Measurements from ENCODE around the gene RNF4. TPM values are rescaled to one million over a fixed set of nuclear protein-coding genes. Genes with fewer than 3 reads are reported as not detected.
A peak's percentile ranks its signal among the peaks of the same experiment; 100 is the strongest.
"Not testable (repeated sequence)": the region's sequence is repeated elsewhere in the genome, so short reads cannot be mapped to it uniquely, and the experiment has no call there.

Gene RNF4
- total RNA-seq, 2 experiments from 2014 or later, result 106 to 113 TPM

- Mint-ChIP-seq H3K4me1 (peaks cover 19% of the 10 kb centered on the region), H3K27ac (peak overlapping the region; percentile 87), H3K27me3 (no peaks in the 10 kb centered on the region), H3K36me3 (ENCODE audit: low read depth) (peaks cover 7% of the 10 kb centered on the region), H3K4me3 (peak overlapping the region; percentile 85), H3K9me3 (no peaks in the 10 kb centered on the region)
- POLR2A ChIA-PET, result interaction anchor here (0.6 to 4.1 kb wide), 15 partner anchors 14 to 682 kb away, joined by 3 to 55 read pairs (median 4); partner anchors contain the start of genes RNF4 and TNIP2
- CTCF ChIA-PET, result interaction anchor here (1.6 kb wide), 1 partner anchor 417 kb away, joined by 5 read pairs; no protein-coding TSS in a partner anchor
- peak; percentile 57 for DNase-seq
Measured at GRCh38 chr4:2537011-2537830, 68.3 kb downstream of the RNF4 start.

- DNase-seq, H3K4me3 Mint-ChIP-seq, H3K27ac Mint-ChIP-seq, H3K27me3 Mint-ChIP-seq, CTCF ChIA-PET, H3K9me3 Mint-ChIP-seq: not testable (repeated sequence)
- H3K4me1 Mint-ChIP-seq, result peaks cover 17% of the 10 kb centered on the region
- H3K36me3 Mint-ChIP-seq (ENCODE audit: low read depth), result peaks cover 17% of the 10 kb centered on the region
- POLR2A ChIA-PET, result interaction anchor here (1.2 kb wide), 2 partner anchors 17 to 76 kb away, joined by 3 read pairs; no protein-coding TSS in a partner anchor
Measured at GRCh38 chr4:2543580-2544191, 74.8 kb downstream of the RNF4 start.

- H3K9me3 Mint-ChIP-seq, result no peaks in the 10 kb centered on the region
- ChIA-PET POLR2A (no interaction called here), CTCF (no interaction called here)
- H3K27ac Mint-ChIP-seq, result no peak overlapping the region
- no peaks in the 10 kb centered on the region for H3K27me3 Mint-ChIP-seq
- no peak overlapping the region for H3K4me3 Mint-ChIP-seq
- no peak for DNase-seq
- peaks cover 9% of the 10 kb centered on the region for H3K4me1 Mint-ChIP-seq
- H3K36me3 Mint-ChIP-seq (ENCODE audit: low read depth), result peaks cover 14% of the 10 kb centered on the region
Measured at GRCh38 chr4:2545321-2546013, 76.6 kb downstream of the RNF4 start.

GRCh38 chr4:2546286-2546823, 77.4 kb downstream of the RNF4 start:
- ChIA-PET POLR2A (no interaction called here), CTCF (no interaction called here)
- Mint-ChIP-seq H3K27me3 (no peaks in the 10 kb centered on the region), H3K27ac (no peak overlapping the region), H3K4me1 (peaks cover 10% of the 10 kb centered on the region), H3K36me3 (ENCODE audit: low read depth) (peaks cover 14% of the 10 kb centered on the region), H3K9me3 (no peaks in the 10 kb centered on the region), H3K4me3 (no peak overlapping the region)
- DNase-seq, result no peak

- H3K27ac Mint-ChIP-seq, POLR2A ChIA-PET, H3K27me3 Mint-ChIP-seq, CTCF ChIA-PET, H3K4me3 Mint-ChIP-seq, DNase-seq, H3K9me3 Mint-ChIP-seq: not testable (repeated sequence)
- Mint-ChIP-seq H3K4me1 (peaks cover 12% of the 10 kb centered on the region), H3K36me3 (ENCODE audit: low read depth) (peaks cover 14% of the 10 kb centered on the region)
Measured at GRCh38 chr4:2546961-2547691, 78.2 kb downstream of the RNF4 start.

GRCh38 chr4:2551118-2551517, 82.2 kb downstream of the RNF4 start:
- Mint-ChIP-seq H3K9me3 (no peaks in the 10 kb centered on the region), H3K4me1 (peaks cover 12% of the 10 kb centered on the region), H3K4me3 (no peak overlapping the region), H3K27me3 (no peaks in the 10 kb centered on the region), H3K27ac (no peak overlapping the region), H3K36me3 (ENCODE audit: low read depth) (peaks cover 4% of the 10 kb centered on the region)
- DNase-seq, result no peak
- ChIA-PET CTCF (interaction anchor here (0.7 kb wide), 1 partner anchor 155 kb away, joined by 3 read pairs; no protein-coding TSS in a partner anchor), POLR2A (interaction anchor here (0.6 kb wide), 1 partner anchor 14 kb away, joined by 3 read pairs; no protein-coding TSS in a partner anchor)

- Mint-ChIP-seq H3K4me1 (peaks cover 8% of the 10 kb centered on the region), H3K36me3 (ENCODE audit: low read depth) (peaks cover 2% of the 10 kb centered on the region), H3K27ac (no peak overlapping the region), H3K27me3 (no peaks in the 10 kb centered on the region), H3K4me3 (no peak overlapping the region), H3K9me3 (no peaks in the 10 kb centered on the region)
- DNase-seq, result no peak
- ChIA-PET POLR2A (no interaction called here), CTCF (interaction anchor here (0.7 kb wide), 1 partner anchor 307 kb away, joined by 6 read pairs; no protein-coding TSS in a partner anchor)
Measured at GRCh38 chr4:2552806-2553205, 83.9 kb downstream of the RNF4 start.

GRCh38 chr4:2558301-2558700, 89.4 kb downstream of the RNF4 start:
- H3K27me3 Mint-ChIP-seq, result no peaks in the 10 kb centered on the region
- no peaks in the 10 kb centered on the region for H3K9me3 Mint-ChIP-seq
- ChIA-PET CTCF (no interaction called here), POLR2A (interaction anchor here (0.6 kb wide), 1 partner anchor 119 kb away, joined by 3 read pairs; no protein-coding TSS in a partner anchor)
- H3K36me3 Mint-ChIP-seq (ENCODE audit: low read depth), result peaks cover 2% of the 10 kb centered on the region
- no peak overlapping the region for H3K27ac Mint-ChIP-seq
- no peak for DNase-seq
- no peak overlapping the region for H3K4me3 Mint-ChIP-seq
- peaks cover 7% of the 10 kb centered on the region for H3K4me1 Mint-ChIP-seq

- Mint-ChIP-seq H3K27me3 (no peaks in the 10 kb centered on the region), H3K27ac (no peak overlapping the region), H3K36me3 (ENCODE audit: low read depth) (peaks cover 6% of the 10 kb centered on the region), H3K4me3 (no peak overlapping the region), H3K4me1 (peaks cover 2% of the 10 kb centered on the region), H3K9me3 (no peaks in the 10 kb centered on the region)
- no peak for DNase-seq
- ChIA-PET CTCF (no interaction called here), POLR2A (interaction anchor here (1.0 kb wide), 1 partner anchor 17 kb away, joined by 3 read pairs; no protein-coding TSS in a partner anchor)
Measured at GRCh38 chr4:2560167-2560566, 91.3 kb downstream of the RNF4 start.

Other genes with a start within 250 kb of the RNF4 start
- gene HAUS3, start 227.0 kb upstream of the RNF4 start, total RNA-seq, result 10 to 100 TPM; 27.1 to 27.4 TPM
- 1 to 10 TPM; 3.3 to 4.0 TPM for gene POLN, start 227.0 kb upstream of the RNF4 start, total RNA-seq
- 10 to 100 TPM; 26.9 to 29.6 TPM for gene MXD4, start 207.0 kb upstream of the RNF4 start, total RNA-seq
- gene ZFYVE28, start 50.5 kb upstream of the RNF4 start, total RNA-seq, result 10 to 100 TPM; 38.9 to 40.1 TPM
- under 1 TPM; 0.08 TPM for gene CFAP99, start 50.2 kb upstream of the RNF4 start, total RNA-seq
- 10 to 100 TPM; 27.4 to 27.9 TPM for gene FAM193A, start 67.5 kb downstream of the RNF4 start, total RNA-seq

Data from activated CD4-positive, alpha-beta memory T cell treated with anti-CD3 and anti-CD28 coated beads, Interleukin-2, amount 10 ng/mL, durations not matched to agents 7 days and 5 days (primary cell).